Neutrophil (primary cell): Measurements from ENCODE around the gene SNX33.
"Not testable (repeated sequence)": the region's sequence is repeated elsewhere in the genome, so short reads cannot be mapped to it uniquely, and the experiment has no call there.

Experiments
- H3K27ac ChIP-seq: fragments of 200-600 bp; sonication (generic); 2 replicates; pipeline ENCODE4 v1.5.1; 2016; ENCODE audit warnings: mild to moderate bottlenecking, moderate library complexity
- H3K27me3 ChIP-seq: fragments of 200-600 bp; sonication (generic); 2 replicates; pipeline ENCODE4 v1.6.0; 2016; ENCODE audit warnings: mild to moderate bottlenecking
- H3K36me3 ChIP-seq: fragments of 200-600 bp; sonication (generic); 2 replicates; pipeline ENCODE4 v1.5.1; 2017
- H3K4me1 ChIP-seq, 2 experiments: fragments of 200-600 bp in 1 of 2; sonication (generic) in 1 of 2; 1 replicate in 1 of 2; 2 replicates in 1 of 2; pipeline versions ENCODE4 v1.5.1 to v1.6.1; 2013 to 2016; ENCODE audit warnings: low read depth in 1 of 2, low read length in 1 of 2, mild to moderate bottlenecking in 1 of 2, moderate library complexity in 1 of 2; ENCODE audit not compliant: control insufficient read depth in 1 of 2, insufficient read depth in 1 of 2
- H3K4me3 ChIP-seq, 2 experiments: fragments of 200-600 bp in 1 of 2; sonication (generic) in 1 of 2; 1 replicate in 1 of 2; 2 replicates in 1 of 2; pipeline ENCODE4 v1.5.1; 2013 to 2016; ENCODE audit warnings: low read depth in 1 of 2, low read length in 1 of 2, mild to moderate bottlenecking in 1 of 2, moderate library complexity in 1 of 2
- H3K9me3 ChIP-seq: fragments of 200-600 bp; sonication (generic); 2 replicates; pipeline ENCODE4 v1.5.1; 2016
- CTCF ChIP-seq: fragments of 200-600 bp; sonication (generic); IDR thresholded peaks from 2 replicates; pipeline ENCODE4 v1.5.1; 2016; ENCODE audit warnings: antibody characterized with exemption

The SNX33 gene

GRCh38 chr15:75686212-75686642 lies 38.5 kb downstream of the SNX33 start:
- not testable (repeated sequence) for H3K27ac ChIP-seq, H3K9me3 ChIP-seq, H3K27me3 ChIP-seq, H3K4me1 ChIP-seq, H3K4me3 ChIP-seq, H3K36me3 ChIP-seq
- TF ChIP-seq CTCF: peak; percentile 56

- H3K9me3 ChIP-seq: no peaks in the 10 kb centered on the region
- no peak for TF ChIP-seq CTCF
- H3K4me1 ChIP-seq: no peaks in the 10 kb centered on the region
- H3K27ac ChIP-seq: no peak overlapping the region
- no peak overlapping the region for H3K4me3 ChIP-seq
- no peaks in the 10 kb centered on the region for H3K36me3 ChIP-seq
- peaks cover 22% of the 10 kb centered on the region for H3K27me3 ChIP-seq
These were observed 40.0 kb downstream of the SNX33 start for GRCh38 chr15:75687486-75688277.

GRCh38 chr15:75688278-75688557 lies 40.5 kb downstream of the SNX33 start:
- H3K9me3 ChIP-seq: no peaks in the 10 kb centered on the region
- peaks cover 26% of the 10 kb centered on the region for H3K27me3 ChIP-seq
- H3K36me3 ChIP-seq: no peaks in the 10 kb centered on the region
- H3K4me3 ChIP-seq: no peak overlapping the region
- H3K4me1 ChIP-seq: no peaks in the 10 kb centered on the region
- no peak for TF ChIP-seq CTCF
- no peak overlapping the region for H3K27ac ChIP-seq

GRCh38 chr15:75688831-75689230 lies 41.1 kb downstream of the SNX33 start:
- Histone ChIP-seq H3K27me3 (peaks cover 32% of the 10 kb centered on the region), H3K4me1 (no peaks in the 10 kb centered on the region), H3K27ac (no peak overlapping the region), H3K36me3 (no peaks in the 10 kb centered on the region), H3K9me3 (no peaks in the 10 kb centered on the region), H3K4me3 (no peak overlapping the region)
- no peak for TF ChIP-seq CTCF

- H3K36me3 ChIP-seq, H3K4me1 ChIP-seq, H3K9me3 ChIP-seq, H3K27ac ChIP-seq, H3K4me3 ChIP-seq: not testable (repeated sequence)
- H3K27me3 ChIP-seq: peaks cover 38% of the 10 kb centered on the region
These were observed 41.7 kb downstream of the SNX33 start for GRCh38 chr15:75689429-75689828.

GRCh38 chr15:75692311-75692710 lies 44.6 kb downstream of the SNX33 start:
- H3K4me3 ChIP-seq, H3K9me3 ChIP-seq, H3K36me3 ChIP-seq, H3K4me1 ChIP-seq, H3K27ac ChIP-seq: not testable (repeated sequence)
- peaks cover 67% of the 10 kb centered on the region for H3K27me3 ChIP-seq

- H3K27me3 ChIP-seq: peaks cover 71% of the 10 kb centered on the region
- not testable (repeated sequence) for H3K4me3 ChIP-seq, H3K9me3 ChIP-seq, H3K4me1 ChIP-seq, H3K27ac ChIP-seq, H3K36me3 ChIP-seq
These were observed 45.3 kb downstream of the SNX33 start for GRCh38 chr15:75693028-75693427.
